ENCODE results near the gene KCTD5.

GRCh38 chr16:2724816-2725348 is 42.6 kb downstream of the KCTD5 start:
- TF ChIP-seq POLR2AphosphoS5 (IDR thresholded peaks at IDR 0.05; ENCODE audit: low read depth, low read length) (no peak), POLR2A (IDR thresholded peaks at IDR 0.05; ENCODE audit: low read depth, low read length) (no peak), TAF1 (IDR thresholded peaks at IDR 0.05; ENCODE audit: low read depth, low read length) (no peak), PAX5 (IDR thresholded peaks at IDR 0.05; ENCODE audit: insufficient read depth, low read length, severe bottlenecking) (no peak), POU2F2 (IDR thresholded peaks at IDR 0.05; ENCODE audit: low read depth, low read length) (no peak), SPI1 (IDR thresholded peaks at IDR 0.05; ENCODE audit: low read depth, low read length) (no peak)
